GM19328 (cell line): ENCODE measurements around the gene ARHGAP26.

ENCODE experiments used
- ATAC-seq: cut with Tn5 transposase; IDR thresholded peaks from one replicate; pipeline ENCODE4 v1.9.1; 2021; ENCODE audit warnings: mild to moderate bottlenecking, moderate library complexity; ENCODE audit not compliant: unreplicated experiment

ARHGAP26 gene

DNA sequence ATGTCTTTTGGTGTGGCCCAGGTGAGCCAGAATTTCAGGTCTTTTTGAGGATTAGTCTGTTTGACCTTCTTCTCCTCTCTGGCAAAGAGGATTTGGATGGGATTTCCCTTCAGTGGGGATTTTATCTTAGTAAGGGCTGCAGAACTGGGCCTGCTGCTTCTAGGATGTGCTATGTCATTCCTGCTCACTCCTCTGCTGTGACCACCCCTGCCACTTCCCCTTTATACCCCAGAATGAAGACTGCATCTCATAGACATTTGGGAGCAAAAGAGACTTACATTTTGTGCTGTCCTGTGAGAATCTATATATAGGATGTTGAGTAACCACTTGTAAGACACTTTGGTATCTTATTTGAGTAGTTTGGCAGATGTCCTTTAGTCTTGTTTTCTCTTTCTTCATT lies 76.2 kb downstream of the ARHGAP26 start:
- no peak for ATAC-seq

DNA sequence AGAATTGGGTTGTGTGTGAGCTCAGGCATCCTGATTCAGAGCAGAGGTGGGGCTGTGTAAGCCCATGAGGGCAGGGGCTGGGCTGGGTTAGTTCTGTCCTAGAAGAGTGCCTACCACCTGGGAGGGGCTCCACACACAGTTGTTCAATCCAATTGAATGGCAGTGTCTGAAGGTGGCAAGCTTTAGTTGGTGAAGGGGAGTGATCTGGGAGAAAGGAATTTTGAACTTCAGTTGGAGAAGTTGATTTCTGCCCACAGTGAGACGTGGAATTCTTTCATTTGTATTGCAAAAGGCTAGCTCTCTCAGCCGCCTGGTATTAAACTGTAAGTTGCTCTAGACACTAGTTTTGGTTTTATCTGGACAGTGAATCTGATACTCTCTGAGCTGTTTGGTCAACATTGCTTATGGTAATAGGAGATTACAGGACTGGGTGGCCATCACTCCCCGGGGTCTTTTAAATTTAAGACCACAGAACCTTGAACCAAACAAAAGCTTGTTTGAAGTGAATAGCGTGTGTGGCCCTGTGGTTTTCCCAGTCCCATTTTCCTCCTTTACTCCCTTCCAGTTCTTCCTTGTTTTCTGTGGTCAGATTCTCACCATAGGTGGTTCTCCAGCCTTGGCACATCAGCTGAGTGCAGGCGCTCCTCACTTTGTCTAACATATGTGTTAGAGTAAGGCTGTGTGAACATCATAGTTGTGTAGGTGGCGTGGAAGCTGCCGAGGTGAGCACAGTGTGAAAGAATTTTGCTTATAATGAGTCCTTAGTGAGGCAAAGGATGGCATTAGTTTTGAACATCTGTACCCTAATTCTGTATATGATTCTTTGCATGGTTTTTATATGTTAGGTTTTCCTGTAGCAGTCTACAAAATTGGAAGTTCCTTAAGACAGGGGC lies 78.0 kb downstream of the ARHGAP26 start:
- ATAC-seq, result no peak

DNA sequence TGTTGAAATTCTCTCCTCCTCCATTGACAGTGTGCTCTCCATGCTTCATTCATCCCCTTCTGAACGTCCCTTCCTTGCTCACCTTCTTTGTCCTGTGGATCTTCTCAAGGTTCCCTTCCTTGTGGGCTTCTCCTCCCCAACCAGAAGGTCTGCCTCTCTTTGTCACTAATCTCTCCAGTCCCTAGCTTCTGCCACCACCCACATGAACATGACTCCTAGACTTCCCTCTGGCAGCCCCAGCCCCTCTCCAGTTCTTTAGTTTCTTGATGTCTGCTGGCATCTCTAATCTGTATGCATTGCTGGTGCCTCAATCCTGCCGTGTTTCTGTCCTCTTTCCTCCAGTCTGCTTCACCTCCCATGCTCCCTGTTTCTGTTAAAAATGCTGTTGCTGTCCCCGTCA lies 79.3 kb downstream of the ARHGAP26 start:
- ATAC-seq, result no peak

GRCh38 chr5:142849880-142850279 lies 79.7 kb downstream of the ARHGAP26 start:
- ATAC-seq, result no peak

DNA sequence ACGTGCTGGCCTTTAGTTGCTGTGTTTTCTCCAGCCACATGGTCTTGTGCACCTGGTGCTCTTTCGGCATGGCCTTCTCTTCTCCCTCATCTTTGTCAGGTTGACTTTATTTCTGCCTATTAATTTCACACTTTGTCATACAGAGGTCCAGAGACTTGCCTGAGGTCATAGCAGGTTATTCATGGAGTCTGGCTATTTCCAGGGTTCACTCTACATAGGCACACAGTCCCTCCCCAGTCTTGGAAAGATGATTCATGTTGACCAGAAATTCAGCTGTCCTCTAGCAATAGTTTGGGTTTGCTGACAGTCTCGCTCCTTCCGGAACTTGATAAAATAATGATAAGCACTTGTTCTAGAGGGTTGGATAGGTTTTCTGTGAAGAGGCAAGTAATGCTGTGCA lies 81.6 kb downstream of the ARHGAP26 start:
- ATAC-seq, result no peak

GRCh38 chr5:142852416-142853198 lies 82.4 kb downstream of the ARHGAP26 start:
- no peak for ATAC-seq

DNA sequence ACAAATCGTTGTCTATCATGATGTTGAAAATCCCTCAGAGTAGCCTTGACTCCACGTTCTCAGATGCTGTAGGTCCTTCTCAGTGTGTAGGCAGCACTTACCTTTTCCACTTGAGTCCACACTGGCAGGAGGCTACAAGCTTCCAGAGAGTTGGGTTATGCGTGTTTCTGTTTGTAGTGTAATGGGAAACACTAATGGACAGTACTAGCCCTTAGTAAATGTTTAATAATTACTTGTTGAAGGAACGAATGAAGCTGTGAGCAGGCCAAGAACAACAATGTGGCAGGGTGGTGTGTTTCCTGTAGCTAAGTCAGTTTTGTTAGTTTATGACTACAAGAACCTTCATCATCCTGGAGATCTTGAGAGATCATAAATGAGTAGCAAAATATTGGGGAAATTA lies 83.5 kb downstream of the ARHGAP26 start:
- no peak for ATAC-seq

DNA sequence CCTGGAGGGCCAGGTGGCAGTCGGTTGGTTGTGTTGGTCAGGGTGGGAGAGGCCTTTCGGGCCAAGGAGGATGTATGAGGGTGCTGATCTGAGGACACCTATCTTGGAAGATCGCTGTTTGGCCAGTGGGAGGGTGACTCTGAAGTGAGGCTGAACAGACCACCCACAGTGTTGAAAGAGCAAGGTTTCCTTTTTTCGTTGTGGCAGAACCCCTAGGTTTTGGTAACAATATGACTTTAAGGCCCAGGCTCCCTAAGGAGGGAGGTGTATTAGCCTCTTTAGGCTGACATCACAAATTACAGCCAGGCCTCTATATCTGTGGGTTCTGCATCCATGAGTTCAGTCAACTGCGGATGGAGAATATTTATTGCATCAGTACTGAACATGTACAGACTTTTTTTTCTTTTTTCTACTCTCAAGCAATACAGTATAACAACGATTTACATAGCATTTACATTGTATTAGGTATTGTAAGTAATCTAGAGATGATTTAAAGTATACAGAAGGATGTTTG lies 86.1 kb downstream of the ARHGAP26 start:
- no peak for ATAC-seq

GRCh38 chr5:142857405-142857804 lies 87.2 kb downstream of the ARHGAP26 start:
- no peak for ATAC-seq

- ATAC-seq, result no peak
Observed at GRCh38 chr5:142859037-142859436, 88.9 kb downstream of the ARHGAP26 start.

GRCh38 chr5:142860270-142860669 lies 90.1 kb downstream of the ARHGAP26 start:
- ATAC-seq, result no peak

- ATAC-seq, result no peak
Observed at GRCh38 chr5:142861011-142861410, 90.8 kb downstream of the ARHGAP26 start.

GRCh38 chr5:142862594-142862993 lies 92.4 kb downstream of the ARHGAP26 start:
- ATAC-seq, result no peak

GRCh38 chr5:142863856-142864255 lies 93.7 kb downstream of the ARHGAP26 start:
- no peak for ATAC-seq

- no peak for ATAC-seq
Observed at GRCh38 chr5:142864290-142865260, 94.4 kb downstream of the ARHGAP26 start.

- no peak for ATAC-seq
Observed at GRCh38 chr5:142865631-142866030, 95.5 kb downstream of the ARHGAP26 start.

DNA sequence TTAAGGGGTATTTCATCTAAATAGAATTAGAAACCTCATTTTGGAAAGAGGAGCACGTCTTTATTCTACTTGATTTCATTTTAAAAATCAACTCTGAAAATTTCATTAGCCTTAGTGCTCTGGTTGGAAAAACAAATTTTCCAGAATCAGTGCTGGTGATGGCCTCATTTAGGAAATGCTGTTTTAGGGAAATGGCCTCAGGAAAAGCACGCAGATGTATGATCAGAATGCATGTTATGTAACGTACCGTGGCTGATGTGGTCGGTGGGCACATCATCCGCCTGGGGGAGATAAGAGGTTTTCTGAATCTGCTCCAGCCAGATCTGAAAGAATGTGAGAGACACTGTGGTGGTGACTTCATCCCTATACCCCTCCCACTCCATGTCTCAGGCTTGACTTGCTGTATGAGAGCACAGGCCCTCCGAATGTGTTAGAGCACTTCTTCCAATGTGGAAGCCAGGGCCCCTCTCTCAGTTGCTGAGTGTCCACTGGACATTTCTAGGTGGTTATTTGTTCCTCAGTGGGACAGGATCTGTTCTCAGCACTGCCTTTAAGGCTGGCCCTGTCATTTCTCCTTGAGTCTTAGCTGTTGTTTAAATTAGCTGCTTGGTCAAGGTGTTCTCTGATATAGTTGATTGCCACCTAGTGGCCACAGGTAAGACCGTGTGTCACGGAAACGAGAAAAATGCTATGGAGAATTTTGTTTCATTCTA lies 96.5 kb downstream of the ARHGAP26 start:
- ATAC-seq, result no peak

DNA sequence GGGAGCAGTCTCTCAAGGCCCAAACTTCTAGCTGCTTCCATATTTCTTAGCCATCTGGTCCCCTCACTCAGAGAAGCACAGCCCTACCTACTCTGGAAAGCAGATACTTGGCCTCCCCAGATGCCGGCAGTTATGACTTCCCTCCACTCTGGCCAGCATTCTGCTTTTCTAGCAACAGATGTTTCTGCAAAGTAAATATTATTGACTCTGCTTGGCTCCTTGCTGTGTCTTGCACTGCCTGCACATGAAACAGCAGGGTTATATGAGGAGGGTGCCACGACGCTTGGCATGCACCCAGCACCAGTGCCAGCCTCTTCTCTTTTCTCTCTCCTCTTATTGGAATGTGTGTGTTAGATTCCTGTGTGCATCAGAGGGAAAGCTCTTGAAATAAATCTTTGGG lies 99.7 kb downstream of the ARHGAP26 start:
- no peak for ATAC-seq

DNA sequence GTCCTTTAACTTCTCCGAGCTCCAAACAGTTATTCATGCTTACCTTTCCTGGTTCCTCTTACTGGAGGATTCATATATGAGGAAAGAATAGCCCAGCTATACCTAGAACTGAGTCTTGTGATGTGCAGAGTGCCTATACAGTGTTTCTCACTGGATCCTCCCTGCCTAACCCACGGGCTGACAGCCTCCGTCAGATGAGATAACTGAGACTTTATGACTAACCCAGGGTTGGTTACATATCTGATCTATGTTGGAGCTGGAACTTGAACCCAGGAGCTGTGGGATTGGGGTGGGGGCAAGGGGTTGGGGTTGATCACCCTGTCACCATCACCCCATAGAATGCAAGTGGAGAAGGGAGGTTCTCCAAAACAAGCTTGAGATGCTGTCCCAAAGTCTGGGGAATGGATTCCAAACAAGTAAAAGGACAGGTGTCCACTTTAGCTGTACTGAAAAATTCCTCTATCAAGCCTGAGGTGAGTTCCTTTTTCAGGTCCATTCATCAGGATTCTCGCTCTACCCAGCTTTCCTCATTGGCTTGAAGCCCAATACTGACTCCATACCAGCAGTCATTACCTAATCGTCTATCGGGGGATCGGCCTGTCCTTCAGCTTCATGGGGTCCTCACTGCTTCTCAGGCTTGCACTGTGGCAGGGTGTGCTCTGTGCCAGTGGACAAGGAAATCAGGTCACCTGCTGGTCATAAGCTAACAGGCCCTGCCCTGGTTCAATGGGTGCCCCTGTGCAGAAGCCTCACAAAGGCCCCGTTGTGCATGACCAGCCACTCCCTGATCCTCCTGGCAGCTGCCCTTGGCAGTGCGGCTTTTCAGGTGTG lies 100.6 kb downstream of the ARHGAP26 start:
- ATAC-seq, result no peak
